ENCODE results near the gene EPHA1.

DNA sequence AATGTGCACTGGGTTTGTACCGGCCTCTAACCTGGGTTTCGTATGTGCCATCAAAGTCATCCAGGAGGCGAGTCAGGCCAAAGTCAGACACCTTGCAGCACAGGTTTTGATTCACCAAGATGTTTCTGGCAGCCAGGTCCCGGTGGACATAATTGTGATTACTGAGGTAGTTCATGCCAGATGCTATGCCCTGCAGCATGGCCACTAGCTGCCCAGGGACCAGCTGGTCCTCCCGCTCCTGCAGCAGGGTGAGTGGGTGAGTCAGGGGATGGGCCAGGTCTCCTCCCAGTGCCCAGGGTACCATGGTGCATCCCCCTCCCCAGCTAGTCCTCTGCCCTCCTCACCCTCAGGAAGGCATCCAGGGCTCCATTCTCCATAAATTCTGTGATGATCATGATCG is 13.9 kb downstream of the EPHA1 start:
- TF ChIP-seq CTCF (IDR thresholded peaks at IDR 0.05) = no peak
- TF ChIP-seq POLR2A (IDR thresholded peaks at IDR 0.05) = no peak
